Measurements from ENCODE around the gene SNX1.

SNX1 gene

DNA sequence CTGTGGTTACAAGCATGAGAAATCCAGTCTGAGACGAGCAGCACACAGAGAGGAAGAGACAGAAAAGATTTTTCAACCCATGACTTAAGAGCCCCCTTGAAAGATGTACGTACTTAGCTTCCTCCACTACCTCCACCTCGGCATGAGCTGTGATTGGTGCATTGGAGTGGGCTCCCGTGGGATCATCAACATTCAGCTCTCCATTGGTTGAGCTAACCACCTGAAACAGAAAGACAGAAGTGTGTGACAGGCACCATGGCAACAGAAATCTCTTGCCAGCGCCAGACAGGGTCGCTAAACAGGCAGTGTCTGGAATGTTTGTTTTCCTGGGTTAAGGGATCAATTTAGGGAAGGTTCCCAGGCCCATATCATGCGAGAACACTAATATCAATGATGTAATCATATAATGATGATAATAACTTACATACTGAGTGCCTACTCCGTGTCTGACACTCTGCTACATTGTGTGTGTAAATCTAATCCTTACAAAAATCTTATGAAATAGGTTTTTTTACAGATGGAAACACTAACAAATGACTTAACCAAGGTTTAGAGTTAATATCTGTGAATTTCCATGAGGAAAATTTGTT, 84.5 kb downstream of the SNX1 start:
- DNase-seq: no peak

DNA sequence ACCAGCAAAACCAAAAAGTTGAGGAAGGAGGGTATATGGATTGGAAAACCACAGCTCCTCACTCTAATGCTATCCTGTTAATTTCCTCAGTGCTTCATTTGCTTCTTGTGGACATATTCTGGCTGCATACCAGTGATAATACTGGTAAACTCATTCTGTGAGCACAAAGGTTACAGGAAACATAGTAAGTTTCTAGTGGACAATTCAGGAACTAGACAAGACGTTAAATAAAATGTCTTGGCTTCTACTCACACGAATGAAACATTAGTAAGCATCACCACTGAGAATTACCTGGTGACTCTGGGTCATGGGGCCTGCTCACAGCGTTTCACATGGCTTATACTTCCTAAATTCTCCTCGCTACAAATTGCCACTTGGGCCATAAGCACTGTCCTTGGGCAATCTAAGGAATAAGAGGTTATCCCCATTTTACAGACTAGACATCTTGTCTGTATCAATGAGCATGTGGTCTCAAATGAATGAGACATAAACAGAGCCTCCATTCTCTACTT, 87.1 kb downstream of the SNX1 start:
- DNase-seq: no peak

DNA sequence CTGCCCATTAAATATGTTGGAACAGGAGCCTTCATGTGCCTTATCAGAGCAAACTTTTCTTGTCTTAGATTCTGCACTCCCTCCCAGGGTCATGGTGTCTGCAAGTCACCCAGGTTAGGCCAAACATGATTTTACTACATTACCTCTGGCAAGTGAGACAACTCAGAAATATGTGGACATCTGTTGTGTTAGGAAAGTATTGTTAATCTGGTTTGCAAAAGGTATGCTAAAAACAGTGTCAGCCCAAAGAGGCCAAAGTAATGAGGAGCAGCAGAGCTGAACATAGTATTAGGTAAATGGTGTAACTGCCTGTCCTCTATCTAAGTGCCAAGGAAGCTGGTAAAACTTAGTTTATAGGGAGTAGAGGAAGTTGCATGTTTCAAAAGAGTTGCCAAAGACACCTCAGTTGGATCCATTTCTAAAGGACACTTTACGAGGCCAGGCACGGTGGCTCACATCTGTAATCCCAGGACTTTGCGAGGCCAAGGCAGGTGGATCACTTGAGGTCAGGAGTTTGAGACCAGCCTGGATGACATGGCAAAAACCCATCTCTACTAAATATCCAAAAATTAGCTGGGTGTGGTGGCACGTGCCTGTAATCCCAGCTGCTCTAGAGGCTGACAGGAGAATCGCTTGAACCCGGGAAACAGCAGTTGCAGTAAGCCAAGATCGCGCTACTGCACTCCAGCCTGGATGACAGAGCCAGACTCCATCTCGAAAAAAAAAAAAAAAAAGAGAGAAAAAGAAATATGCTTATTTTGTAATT, 89.5 kb downstream of the SNX1 start:
- no peak for DNase-seq

DNA sequence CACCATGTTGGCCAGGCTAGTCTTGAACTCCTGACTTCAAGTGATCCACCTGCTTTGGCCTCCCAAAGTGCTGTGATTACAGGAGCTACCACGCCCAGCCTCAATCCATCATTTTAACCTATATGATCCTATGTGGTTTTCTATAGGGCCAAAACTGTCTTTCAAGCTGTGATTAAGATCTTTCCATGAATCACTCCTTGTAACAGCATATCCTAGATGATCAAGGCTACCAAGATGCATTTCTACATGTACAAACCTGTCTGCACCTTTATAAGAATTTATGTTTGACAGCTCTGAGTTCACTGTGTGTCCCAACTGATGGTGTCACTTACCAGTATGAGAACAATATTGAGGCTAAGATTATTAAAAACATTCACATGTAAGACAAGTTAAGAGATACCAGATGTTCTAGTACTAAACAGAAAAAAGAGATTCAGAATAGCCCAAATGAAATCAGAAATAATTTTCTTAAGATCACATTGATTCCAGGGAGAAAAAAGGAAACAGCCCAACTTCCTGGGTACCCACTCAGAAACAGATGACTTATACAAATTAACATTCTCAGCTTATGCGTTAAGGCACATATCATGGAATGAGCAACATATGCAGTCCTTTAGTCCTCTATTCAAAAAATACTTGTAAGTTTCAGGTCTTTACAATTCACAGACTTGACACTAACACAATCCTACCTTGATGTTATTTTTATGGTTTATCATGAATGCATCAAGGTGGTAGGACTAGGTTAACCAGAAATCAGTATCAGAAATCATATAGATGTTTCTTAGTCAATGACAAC, 91.8 kb downstream of the SNX1 start:
- DNase-seq: no peak
